Activated CD4-positive, alpha-beta T cell treated with anti-CD3 and anti-CD28 coated beads, Interleukin-2, amount 10 ng/mL, durations not matched to agents 7 days and 5 days (primary cell): Measurements from ENCODE around the gene ZBTB17. TPM values are rescaled to one million over a fixed set of nuclear protein-coding genes. Genes with fewer than 3 reads are reported as not detected.
"Not testable (repeated sequence)": the region's sequence is repeated elsewhere in the genome, so short reads cannot be mapped to it uniquely, and the experiment has no call there.

Experiments used
- CTCF ChIA-PET: fragments of 350-600 bp; sonication (Branson Sonifier 250); formaldehyde crosslinking; loops from one replicate; lab custom pipeline; 2021; ENCODE audit warnings: antibody characterized with exemption; lab: Charles Lee
- POLR2A ChIA-PET: fragments of 350-600 bp; sonication (Branson Sonifier 250); formaldehyde crosslinking; loops from one replicate; lab custom pipeline; 2021; ENCODE audit warnings: antibody characterized with exemption; lab: Charles Lee
- DNase-seq: peaks from one replicate; pipeline ENCODE4 v3.0.0-alpha.2; 2020
- H3K27ac Mint-ChIP-seq: one replicate; pipeline ENCODE4 v1.8.0; 2021; ENCODE audit warnings: mild to moderate bottlenecking, moderate library complexity, mixed read lengths
- H3K27me3 Mint-ChIP-seq: one replicate; pipeline ENCODE4 v1.8.0; 2021; ENCODE audit warnings: mixed read lengths
- H3K36me3 Mint-ChIP-seq: one replicate; pipeline ENCODE4 v1.8.0; 2021; ENCODE audit warnings: low read depth, mixed read lengths
- H3K4me1 Mint-ChIP-seq: one replicate; pipeline ENCODE4 v1.8.0; 2021; ENCODE audit warnings: mixed read lengths
- H3K4me3 Mint-ChIP-seq: one replicate; pipeline ENCODE4 v1.8.0; 2021; ENCODE audit warnings: mild to moderate bottlenecking, moderate library complexity, mixed read lengths
- H3K9me3 Mint-ChIP-seq: one replicate; pipeline ENCODE4 v1.8.0; 2021; ENCODE audit warnings: mixed read lengths
- total RNA-seq, 2 experiments: library from RNA; stranded (reverse); gene quantifications; one replicate each; pipeline ENCODE4 v1.2.3, GENCODE V29; 2021

ZBTB17 gene
- total RNA-seq, 2 experiments from 2014 or later: 34.8 to 38.8 TPM

DNA sequence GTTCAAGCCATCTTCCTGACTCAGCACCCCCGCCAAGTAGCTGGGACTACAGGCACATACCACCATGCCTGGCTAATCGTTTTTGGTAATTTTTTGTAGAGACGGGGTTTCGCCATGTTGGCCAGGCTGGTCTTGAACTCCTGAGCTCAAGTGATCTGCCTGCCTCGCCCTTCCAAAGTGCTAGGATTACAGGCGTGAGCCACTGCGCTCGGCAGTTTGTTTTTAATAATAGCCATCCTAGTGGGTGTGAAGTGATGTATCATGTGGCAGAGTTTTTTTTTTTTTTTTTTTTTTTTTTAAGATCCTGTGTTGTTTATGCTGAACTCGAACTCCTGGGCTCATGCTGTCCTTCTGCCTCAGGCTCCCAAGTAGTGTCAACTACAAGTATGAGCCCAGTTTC lies 76.6 kb downstream of the ZBTB17 start:
- ChIA-PET POLR2A (no interaction called here), CTCF (interaction anchor here (0.6 kb wide), 1 partner anchor 49 kb away, joined by 3 read pairs; no protein-coding TSS in a partner anchor)
- H3K36me3 Mint-ChIP-seq: peaks cover 17% of the 10 kb centered on the region
- peaks cover 25% of the 10 kb centered on the region for H3K4me1 Mint-ChIP-seq
- no peak for DNase-seq
- H3K27ac Mint-ChIP-seq: no peak overlapping the region
- no peaks in the 10 kb centered on the region for H3K27me3 Mint-ChIP-seq
- H3K9me3 Mint-ChIP-seq: no peaks in the 10 kb centered on the region
- no peak overlapping the region for H3K4me3 Mint-ChIP-seq

DNA sequence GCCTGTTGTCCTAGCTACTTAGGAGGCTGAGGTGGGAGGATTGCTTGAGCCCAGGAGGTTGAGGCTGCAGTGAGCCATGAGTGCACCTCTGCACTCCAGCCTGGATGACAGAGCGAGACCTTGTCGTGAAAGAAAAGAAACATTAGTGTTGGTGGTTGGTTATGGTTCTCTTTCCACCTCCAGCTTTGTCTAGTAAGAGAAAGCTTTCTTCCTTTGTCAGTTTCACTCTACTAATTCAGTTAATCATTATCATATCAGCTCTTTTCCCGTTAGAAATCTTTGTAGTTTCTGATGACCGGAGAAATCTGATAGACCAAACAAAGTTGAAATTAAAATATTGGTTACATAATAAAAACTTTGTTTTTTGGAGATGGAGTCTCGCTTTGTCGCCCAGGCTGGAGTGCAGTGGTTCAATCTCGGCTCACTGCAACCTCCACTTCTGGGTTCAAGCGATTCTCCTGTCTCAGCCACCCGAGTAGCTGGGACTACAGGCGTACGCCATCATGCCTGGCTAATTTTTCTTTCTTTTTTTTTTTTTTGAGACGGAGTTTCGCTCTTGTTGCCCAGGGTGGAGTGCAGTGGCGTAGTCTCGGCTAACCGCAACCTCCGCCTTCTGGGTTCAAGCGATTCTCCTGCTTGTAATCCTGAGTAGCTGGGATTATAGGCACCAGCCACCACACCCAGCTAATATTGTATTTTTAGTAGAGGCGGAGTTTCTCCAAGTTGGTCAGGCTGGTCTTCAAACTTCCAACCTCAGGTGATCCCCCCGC lies 78.9 kb downstream of the ZBTB17 start:
- H3K27ac Mint-ChIP-seq, H3K9me3 Mint-ChIP-seq, H3K4me3 Mint-ChIP-seq, H3K27me3 Mint-ChIP-seq, DNase-seq, POLR2A ChIA-PET: not testable (repeated sequence)
- Mint-ChIP-seq H3K36me3 (peaks cover 26% of the 10 kb centered on the region), H3K4me1 (peaks cover 31% of the 10 kb centered on the region)
- CTCF ChIA-PET: interaction anchor here (0.6 to 1.3 kb wide), 5 partner anchors 10 to 119 kb away, joined by 3 to 5 read pairs (median 4); no protein-coding TSS in a partner anchor

DNA sequence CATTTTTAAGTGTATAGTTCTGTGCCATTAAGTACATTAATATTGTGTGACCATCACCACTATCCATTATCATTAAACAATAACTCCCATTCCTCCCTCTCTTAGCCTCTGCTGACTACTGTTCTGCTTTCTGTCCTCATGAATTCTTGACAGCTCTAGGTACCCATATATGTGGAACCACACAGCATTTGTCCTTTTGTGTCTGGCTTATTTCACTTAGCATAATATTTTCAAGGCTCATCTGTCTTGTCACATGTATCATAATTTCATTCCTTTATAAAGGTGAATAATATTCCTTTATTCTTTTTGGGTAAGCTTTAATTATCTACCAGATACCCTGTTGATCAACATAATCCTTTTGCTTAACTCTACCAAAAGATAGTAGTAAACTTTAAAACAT lies 80.7 kb downstream of the ZBTB17 start:
- DNase-seq: no peak
- Mint-ChIP-seq H3K9me3 (no peaks in the 10 kb centered on the region), H3K4me3 (no peak overlapping the region), H3K27ac (no peak overlapping the region), H3K27me3 (no peaks in the 10 kb centered on the region), H3K4me1 (peaks cover 29% of the 10 kb centered on the region), H3K36me3 (peaks cover 30% of the 10 kb centered on the region)
- ChIA-PET CTCF (interaction anchor here (0.8 kb wide), 1 partner anchor 14 kb away, joined by 3 read pairs; no protein-coding TSS in a partner anchor), POLR2A (no interaction called here)

DNA sequence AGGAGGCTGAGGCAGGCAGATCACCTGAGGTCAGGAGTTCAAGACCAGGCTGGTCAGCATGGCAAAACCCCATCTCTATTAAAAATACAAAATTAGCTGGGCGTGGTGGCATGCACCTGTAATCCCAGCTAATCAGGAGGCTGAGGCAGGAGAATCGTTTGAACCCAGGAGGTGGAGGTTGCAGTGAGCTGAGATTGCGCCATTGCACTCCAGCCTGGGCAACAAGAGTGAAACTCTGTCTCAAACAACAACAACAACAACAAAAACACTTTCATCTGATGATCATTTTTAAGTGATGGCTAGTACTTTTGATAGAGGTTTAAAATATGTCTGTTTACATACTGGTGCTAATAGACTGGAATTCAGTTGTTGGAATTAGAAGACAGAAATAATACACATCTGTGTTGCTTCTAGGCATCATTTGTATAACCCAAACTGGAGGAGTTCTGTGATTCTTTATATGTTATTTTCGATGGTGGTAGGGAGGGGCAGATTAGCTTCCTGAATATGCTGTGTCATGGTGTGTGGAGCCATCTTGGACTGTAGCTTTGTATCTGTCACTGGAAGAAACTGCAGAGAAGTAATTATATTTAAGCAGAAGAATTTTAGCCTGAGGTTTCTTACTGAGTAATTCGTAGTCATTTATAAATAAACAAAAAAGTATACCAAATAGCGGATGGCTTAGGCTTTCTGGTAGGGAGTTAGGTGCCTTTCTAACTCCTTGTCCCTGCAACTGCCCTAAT lies 82.9 kb downstream of the ZBTB17 start:
- Mint-ChIP-seq H3K36me3 (peaks cover 29% of the 10 kb centered on the region), H3K27ac (peak overlapping the region; percentile 60), H3K4me1 (peaks cover 22% of the 10 kb centered on the region)
- CTCF ChIA-PET: interaction anchor here (0.6 kb wide), 1 partner anchor 81 kb away, joined by 4 read pairs; no protein-coding TSS in a partner anchor
- H3K9me3 Mint-ChIP-seq, H3K4me3 Mint-ChIP-seq, POLR2A ChIA-PET, DNase-seq, H3K27me3 Mint-ChIP-seq: not testable (repeated sequence)

Other genes with a start within 250 kb of the ZBTB17 start
- gene SLC25A34, start 239.8 kb downstream of the ZBTB17 start, total RNA-seq: 1 to 10 TPM; 1.8 to 2.2 TPM
- not detected for gene TMEM82, start 233.6 kb downstream of the ZBTB17 start, total RNA-seq
- under 1 TPM in 1 of 2 experiments, not detected in 1; 0.12 TPM for gene FBLIM1, start 217.3 kb downstream of the ZBTB17 start, total RNA-seq
- 1 to 10 TPM; 1.1 to 1.8 TPM for gene UQCRHL, start 168.5 kb downstream of the ZBTB17 start, total RNA-seq
- gene SPEN, start 128.4 kb downstream of the ZBTB17 start, total RNA-seq: 10 to 100 TPM; 65.1 to 65.2 TPM
- gene SRARP, start 28.1 kb upstream of the ZBTB17 start, total RNA-seq: not detected
- gene HSPB7, start 41.9 kb upstream of the ZBTB17 start, total RNA-seq: not detected
- not detected for gene CLCNKA, start 45.9 kb upstream of the ZBTB17 start, total RNA-seq
- gene CLCNKB, start 67.7 kb upstream of the ZBTB17 start, total RNA-seq: not detected
- 1 to 10 TPM in 1 of 2 experiments, under 1 TPM in 1; 0.67 to 1.1 TPM for gene FAM131C, start 97.5 kb upstream of the ZBTB17 start, total RNA-seq
- gene EPHA2, start 180.0 kb upstream of the ZBTB17 start, total RNA-seq: not detected
- 10 to 100 TPM; 10.7 to 12.1 TPM for gene ARHGEF19, start 236.6 kb upstream of the ZBTB17 start, total RNA-seq